ENCODE measurements around the gene SEC24B. TPM values are rescaled to one million over a fixed set of nuclear protein-coding genes. Genes with fewer than 3 reads are reported as not detected.

SEC24B gene
- total RNA-seq, 6 donors from 2014 or later, result 17.4 to 38.8 (median 29.2) TPM

DNA sequence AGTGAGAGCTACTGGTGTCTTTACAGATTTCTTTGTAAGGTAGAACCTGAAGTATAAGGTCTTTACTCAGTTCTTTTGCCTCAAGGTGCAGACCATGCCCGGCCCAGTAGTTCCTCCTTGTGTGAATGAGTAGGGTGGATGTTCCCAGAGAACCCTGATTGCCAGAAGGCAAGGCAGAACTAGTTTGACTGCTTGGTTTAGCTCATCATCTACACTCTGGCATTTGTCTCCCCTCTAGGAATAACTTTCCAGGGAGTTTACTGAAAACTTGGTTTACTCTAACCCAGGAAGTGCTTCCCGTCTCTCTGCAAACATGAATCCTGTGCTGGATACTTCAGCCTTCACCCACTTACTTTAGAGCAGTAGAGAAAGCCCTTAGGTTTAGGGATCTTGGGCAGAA is 155.5 kb downstream of the SEC24B start:
- TF ChIP-seq EP300 (IDR thresholded peaks at IDR 0.05) (no peak), POLR2AphosphoS5 (IDR thresholded peaks at IDR 0.05) (no peak), POLR2A (IDR thresholded peaks at IDR 0.05) (no peak)
- TF ChIP-seq, protein P1, sequence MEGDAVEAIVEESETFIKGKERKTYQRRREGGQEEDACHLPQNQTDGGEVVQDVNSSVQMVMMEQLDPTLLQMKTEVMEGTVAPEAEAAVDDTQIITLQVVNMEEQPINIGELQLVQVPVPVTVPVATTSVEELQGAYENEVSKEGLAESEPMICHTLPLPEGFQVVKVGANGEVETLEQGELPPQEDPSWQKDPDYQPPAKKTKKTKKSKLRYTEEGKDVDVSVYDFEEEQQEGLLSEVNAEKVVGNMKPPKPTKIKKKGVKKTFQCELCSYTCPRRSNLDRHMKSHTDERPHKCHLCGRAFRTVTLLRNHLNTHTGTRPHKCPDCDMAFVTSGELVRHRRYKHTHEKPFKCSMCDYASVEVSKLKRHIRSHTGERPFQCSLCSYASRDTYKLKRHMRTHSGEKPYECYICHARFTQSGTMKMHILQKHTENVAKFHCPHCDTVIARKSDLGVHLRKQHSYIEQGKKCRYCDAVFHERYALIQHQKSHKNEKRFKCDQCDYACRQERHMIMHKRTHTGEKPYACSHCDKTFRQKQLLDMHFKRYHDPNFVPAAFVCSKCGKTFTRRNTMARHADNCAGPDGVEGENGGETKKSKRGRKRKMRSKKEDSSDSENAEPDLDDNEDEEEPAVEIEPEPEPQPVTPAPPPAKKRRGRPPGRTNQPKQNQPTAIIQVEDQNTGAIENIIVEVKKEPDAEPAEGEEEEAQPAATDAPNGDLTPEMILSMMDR (IDR thresholded peaks at IDR 0.05), result no peak
- Histone ChIP-seq H3K36me3 (no peaks in the 10 kb centered on the region), H3K4me3 (no peak overlapping the region), H3K27me3 (no peaks in the 10 kb centered on the region), H3K4me1 (peaks cover 0 to 4% (median 0%) of the 10 kb centered on the region in 4 donors), H3K27ac (no peak overlapping the region), H3K9me3 (no peaks in the 10 kb centered on the region)
- no peak for DNase-seq
- WGBS, 2 donors, result 66 to 68% methylated on average over 2 of the region's 2 CpGs
- ATAC-seq (ENCODE audit: low FRiP score in 2 of 2), result no peak

GRCh38 chr4:109589605-109590004 is 156.0 kb downstream of the SEC24B start:
- ATAC-seq (ENCODE audit: low FRiP score in 2 of 2) (no peak), DNase-seq (no peak)
- no peak overlapping the region for H3K4me3 ChIP-seq
- 34 to 66% methylated on average over 2 of the region's 2 CpGs for WGBS, 2 donors
- no peaks in the 10 kb centered on the region for H3K36me3 ChIP-seq
- H3K4me1 ChIP-seq, result peaks cover 0 to 4% (median 0%) of the 10 kb centered on the region in 4 donors
- no peaks in the 10 kb centered on the region for H3K27me3 ChIP-seq
- no peaks in the 10 kb centered on the region for H3K9me3 ChIP-seq
- TF ChIP-seq, protein P1 (IDR thresholded peaks at IDR 0.05), result no peak
- no peak for TF ChIP-seq EP300 (IDR thresholded peaks at IDR 0.05)
- no peak for TF ChIP-seq POLR2A (IDR thresholded peaks at IDR 0.05)
- TF ChIP-seq POLR2AphosphoS5 (IDR thresholded peaks at IDR 0.05), result no peak
- H3K27ac ChIP-seq, result no peak overlapping the region

Small RNA genes within 50 kb of the gene (small RNA-seq; reads per million reads assigned to genes)
- gene MIR576 (0 to 1.1 (median 0.31) reads per million in 4 donors), gene RN7SL55P (0 reads per million in 4 donors)

Other genes with a start within 250 kb of the SEC24B start
- under 1 TPM in 4 of 6 donors, not detected in 2; 0.15 to 0.79 (median 0.27) TPM for gene COL25A1, start 131.2 kb upstream of the SEC24B start, total RNA-seq
- 10 to 100 TPM in 5 of 6 donors, 1 to 10 TPM in 1; 8.8 to 37.9 (median 19.4) TPM for gene MCUB, start 126.4 kb downstream of the SEC24B start, total RNA-seq